H1 (cell line): ENCODE results near the gene SLC4A11. TPM values are rescaled to one million over a fixed set of nuclear protein-coding genes. Genes with fewer than 3 reads are reported as not detected.

Experiments
- CTCF ChIA-PET: fragments of 300-600 bp; sonication (Branson Sonifier 250); formaldehyde crosslinking; loops from one replicate; lab custom pipeline; 2021; ENCODE audit not compliant: partially characterized antibody; lab: Charles Lee
- POLR2A ChIA-PET: fragments of 300-600 bp; sonication (Branson Sonifier 250); formaldehyde crosslinking; loops from one replicate; lab custom pipeline; 2021; ENCODE audit warnings: inconsistent platforms; ENCODE audit not compliant: partially characterized antibody; lab: Charles Lee
- DNase-seq, 2 experiments: peaks; one replicate each; pipeline versions ENCODE4 v3.0.0 to v3.0.0-alpha.2; 2010 to 2022; ENCODE audit warnings: low spot score in 2 of 2, low read depth in 1 of 2, mixed read lengths in 1 of 2
- FAIRE-seq: peaks from 2 replicates; lab custom pipeline; 2011; peaks lifted over from hg19 to GRCh38; lab: Jason Lieb, UNC
- H2AFZ ChIP-seq: 2 replicates; pipeline ENCODE4 v1.8.1; 2012; ENCODE audit warnings: low read length, inconsistent platforms
- H2AK5ac ChIP-seq: 2 replicates; pipeline ENCODE4 v1.6.1; 2013; ENCODE audit warnings: low read depth, low read length
- H2BK120ac ChIP-seq: replicated peaks from 2 replicates; pipeline ENCODE3; 2013; ENCODE audit warnings: low read depth, low read length, inconsistent platforms
- H2BK12ac ChIP-seq: 2 replicates; pipeline ENCODE4 v1.6.1; 2013; ENCODE audit warnings: low read depth, low read length
- H2BK15ac ChIP-seq: 2 replicates; pipeline ENCODE4 v1.6.1; 2013; ENCODE audit warnings: low read length
- H2BK20ac ChIP-seq: 2 replicates; pipeline ENCODE4 v1.6.1; 2013; ENCODE audit warnings: low read length
- H2BK5ac ChIP-seq: 2 replicates; pipeline ENCODE4 v1.6.1; 2013; ENCODE audit warnings: low read depth, low read length
- H3K14ac ChIP-seq: 2 replicates; pipeline ENCODE4 v1.6.1; 2013; ENCODE audit warnings: inconsistent platforms; ENCODE audit not compliant: insufficient read length
- H3K18ac ChIP-seq: 2 replicates; pipeline ENCODE4 v1.6.1; 2013; ENCODE audit warnings: low read length; ENCODE audit errors: extremely low read depth
- H3K23ac ChIP-seq: 2 replicates; pipeline ENCODE4 v1.6.1; 2013; ENCODE audit warnings: inconsistent platforms; ENCODE audit not compliant: insufficient read length
- H3K23me2 ChIP-seq: 2 replicates; pipeline ENCODE4 v1.6.1; 2013; ENCODE audit warnings: low read depth, low read length
- H3K27ac ChIP-seq: 2 replicates; pipeline ENCODE4 v1.6.1; 2011; ENCODE audit warnings: low read depth, low read length, inconsistent platforms
- H3K27me3 ChIP-seq, 4 experiments: replicated peaks in 1 of 4; 1 replicate in 1 of 4; 2 replicates in 3 of 4; pipeline versions ENCODE4 v1.6.1 to v1.8.1; 2011 to 2013; ENCODE audit warnings: low read length in 3 of 4, mild to moderate bottlenecking in 3 of 4, inconsistent platforms in 2 of 4, mixed read lengths in 2 of 4, moderate library complexity in 1 of 4; ENCODE audit not compliant: control insufficient read depth in 3 of 4, insufficient read depth in 3 of 4; ENCODE audit errors: extremely low read depth in 1 of 4
- H3K36me3 ChIP-seq, 4 experiments: 2 replicates each; pipeline versions ENCODE4 v1.6.1 to v1.8.1; 2011 to 2013; ENCODE audit warnings: mild to moderate bottlenecking in 4 of 4, low read length in 3 of 4, moderate library complexity in 2 of 4, control low read depth in 1 of 4, inconsistent platforms in 1 of 4; ENCODE audit not compliant: insufficient read depth in 4 of 4, control insufficient read depth in 2 of 4
- H3K4ac ChIP-seq: replicated peaks from 2 replicates; pipeline ENCODE3; 2013; ENCODE audit warnings: low read length, low read depth, mixed read lengths, inconsistent platforms; ENCODE audit not compliant: insufficient read length
- H3K4me1 ChIP-seq, 4 experiments: replicated peaks in 1 of 4; 1 replicate in 1 of 4; 2 replicates in 3 of 4; pipeline versions ENCODE4 v1.6.1 to v1.8.1; 2011 to 2013; ENCODE audit warnings: low read length in 3 of 4, inconsistent platforms in 2 of 4, mixed read lengths in 1 of 4; ENCODE audit not compliant: insufficient read depth in 4 of 4, control insufficient read depth in 3 of 4
- H3K4me2 ChIP-seq, 2 experiments: 2 replicates each; pipeline versions ENCODE4 v1.6.1 to v1.8.1; 2011 to 2013; ENCODE audit warnings: low read depth in 2 of 2, low read length in 2 of 2, control low read depth in 1 of 2, inconsistent platforms in 1 of 2, mild to moderate bottlenecking in 1 of 2; ENCODE audit not compliant: insufficient read depth in 1 of 2
- H3K4me3 ChIP-seq, 4 experiments: fragments of 200-600, 300-600 bp in 1 of 4; sonication (generic), shearing (Covaris generic), sonication (Bioruptor Twin) in 1 of 4; 2 replicates each; pipeline versions ENCODE4 v1.5.1 to v1.8.1; 2011 to 2016; ENCODE audit warnings: low read length in 4 of 4, low read depth in 3 of 4, control low read depth in 2 of 4, inconsistent platforms in 2 of 4, mild to moderate bottlenecking in 2 of 4, mixed read lengths in 1 of 4, moderate library complexity in 1 of 4; ENCODE audit not compliant: insufficient read depth in 2 of 4; ENCODE audit errors: extremely low read depth in 1 of 4
- H3K56ac ChIP-seq: replicated peaks from 2 replicates; pipeline ENCODE3; 2013; ENCODE audit warnings: low read depth, mild to moderate bottlenecking, mixed read lengths, low read length, inconsistent platforms; ENCODE audit not compliant: insufficient read length
- H3K79me1 ChIP-seq: 2 replicates; pipeline ENCODE4 v1.6.1; 2013; ENCODE audit warnings: low read depth, low read length, control low read depth
- H3K79me2 ChIP-seq, 2 experiments: 2 replicates each; pipeline versions ENCODE4 v1.6.1 to v1.8.1; 2012 to 2013; ENCODE audit warnings: low read length in 2 of 2, mild to moderate bottlenecking in 2 of 2, inconsistent platforms in 1 of 2; ENCODE audit not compliant: insufficient read depth in 2 of 2, control insufficient read depth in 1 of 2
- H3K9ac ChIP-seq, 4 experiments: replicated peaks in 1 of 4; 1 replicate in 1 of 4; 2 replicates in 3 of 4; pipeline versions ENCODE4 v1.6.1 to v1.8.1; 2011 to 2013; ENCODE audit warnings: low read depth in 3 of 4, low read length in 3 of 4, control low read depth in 2 of 4, mild to moderate bottlenecking in 2 of 4, moderate library complexity in 2 of 4, inconsistent platforms in 1 of 4; ENCODE audit errors: extremely low read depth in 1 of 4
- H3K9me3 ChIP-seq, 2 experiments: 2 replicates each; pipeline versions ENCODE4 v1.6.1 to v1.8.1; 2012 to 2013; ENCODE audit warnings: mild to moderate bottlenecking in 2 of 2, moderate library complexity in 2 of 2, control low read depth in 1 of 2, inconsistent platforms in 1 of 2, low read depth in 1 of 2, low read length in 1 of 2, mixed read lengths in 1 of 2; ENCODE audit not compliant: insufficient read depth in 2 of 2
- H4K20me1 ChIP-seq, 2 experiments: replicated peaks in 1 of 2; 2 replicates each; pipeline versions ENCODE3 to v1.8.1; 2011 to 2013; ENCODE audit warnings: inconsistent platforms in 2 of 2, low read length in 2 of 2, mild to moderate bottlenecking in 1 of 2; ENCODE audit not compliant: insufficient read depth in 2 of 2, control insufficient read depth in 1 of 2
- H4K5ac ChIP-seq: 2 replicates; pipeline ENCODE4 v1.6.1; 2013; ENCODE audit warnings: low read length, low read depth, mixed read lengths, inconsistent platforms; ENCODE audit not compliant: insufficient read length
- H4K8ac ChIP-seq: 2 replicates; pipeline ENCODE4 v1.8.0; 2013; ENCODE audit warnings: mild to moderate bottlenecking, moderate library complexity, low read length, inconsistent platforms; ENCODE audit not compliant: insufficient read depth; ENCODE audit errors: extremely low read depth
- H4K91ac ChIP-seq: replicated peaks from 2 replicates; pipeline ENCODE3; 2013; ENCODE audit warnings: low read length, mixed read lengths, inconsistent platforms; ENCODE audit not compliant: insufficient read length
- CTCF ChIP-seq, 3 experiments: IDR thresholded peaks; 1 replicate in 2 of 3; 2 replicates in 1 of 3; pipeline versions ENCODE4 v1.5.1 to v1.6.1; 2011; ENCODE audit warnings: low read length in 3 of 3, mild to moderate bottlenecking in 3 of 3, inconsistent platforms in 2 of 3, low read depth in 1 of 3, moderate library complexity in 1 of 3; ENCODE audit not compliant: insufficient read depth in 1 of 3; ENCODE audit errors: control extremely low read depth in 1 of 3
- E2F6 ChIP-seq: IDR thresholded peaks from 2 replicates; pipeline ENCODE4 v1.6.1; 2012; ENCODE audit warnings: inconsistent platforms
- EGR1 ChIP-seq: IDR thresholded peaks from 2 replicates; pipeline ENCODE4 v1.6.1; 2011; ENCODE audit warnings: low read depth, low read length, borderline replicate concordance
- GTF2F1 ChIP-seq: IDR thresholded peaks from 2 replicates; pipeline ENCODE4 v1.6.1; 2012; ENCODE audit warnings: low read depth, low read length, improper control_type of control experiment, borderline replicate concordance
- JUN ChIP-seq: IDR thresholded peaks from 2 replicates; pipeline ENCODE4 v1.6.1; 2011; ENCODE audit warnings: low read depth, mild to moderate bottlenecking, improper control_type of control experiment, low read length
- KDM5A ChIP-seq: fragments of 200-600 bp; IDR thresholded peaks from 2 replicates; pipeline ENCODE4 v1.7.1; 2012; ENCODE audit warnings: mild to moderate bottlenecking, low read length, inconsistent platforms, mixed read lengths
- MAFK ChIP-seq: IDR thresholded peaks from 2 replicates; pipeline ENCODE4 v1.6.1; 2012; ENCODE audit warnings: low read depth, mild to moderate bottlenecking, improper control_type of control experiment, low read length
- PHF8 ChIP-seq: fragments of 200-600 bp; sonication (generic); conservative IDR thresholded peaks from 2 replicates; pipeline ENCODE4 v1.7.1; 2012; ENCODE audit warnings: low read depth, mild to moderate bottlenecking, inconsistent platforms, low read length, moderate library complexity
- RXRA ChIP-seq: IDR thresholded peaks from 2 replicates; pipeline ENCODE4 v1.6.1; 2011; ENCODE audit warnings: low read depth, mild to moderate bottlenecking, low read length, moderate library complexity; ENCODE audit not compliant: insufficient read depth
- TCF12 ChIP-seq: IDR thresholded peaks from 2 replicates; pipeline ENCODE4 v1.6.1; 2011; ENCODE audit warnings: low read depth, mild to moderate bottlenecking, low read length
- WGBS, 2 experiments: shearing (Covaris generic) in 1 of 2; methylation state at CpG; one replicate each; pipeline versions ENCODE4 v1.1.6 to v1.1.7; 2013 to 2015; ENCODE audit warnings: low lambda C conversion rate in 2 of 2, mixed read lengths in 2 of 2, inconsistent platforms in 1 of 2, low coverage in 1 of 2, missing lambda C conversion rate in 1 of 2; ENCODE audit not compliant: insufficient replicate concordance in 2 of 2, insufficient coverage in 1 of 2, insufficient read length in 1 of 2; ENCODE audit errors: extremely low coverage in 1 of 2, missing lambda C conversion rate in 1 of 2; 5-methylcytosine and 5-hydroxymethylcytosine counted together
- polyA plus RNA-seq, 7 experiments: library from polyadenylated mRNA; depleted of rRNA in 3 of 7; stranded (reverse) in 5 of 7; unstranded in 2 of 7; fragments of >200 nt in 5 of 7; fragments of 200-250 nt in 2 of 7; gene quantifications; 1 replicate in 5 of 7; 2 replicates in 1 of 7; 4 replicates in 1 of 7; pipeline versions ENCODE4 v1.2.1 to v1.2.3, GENCODE V29; 2011 to 2013; ENCODE audit warnings: missing spikeins in 2 of 7, mixed read lengths in 2 of 7
- total RNA-seq: library from RNA; stranded (reverse); fragmentation: NEBNext Ultra II Directional; extraction: Animal tissue kit (Norgen Biotek cat#: 25700); gene quantifications from 2 replicates; pipeline ENCODE4 v1.2.1, GENCODE V29; 2021

SLC4A11 gene
- total and polyA plus RNA-seq, 2 of the 8 experiments (the other 6 are each of a cell fraction or from before 2014, with no cell fraction given) = 11.9 to 32.3 TPM

- Histone ChIP-seq H3K4me2 (peak overlapping the region in 1 of 2 experiments; percentile 68; a peak in 1 of 4 replicates), H2BK20ac (no peak overlapping the region), H3K23me2 (peaks cover 4% of the 10 kb centered on the region; the same call in 1 of the 2 replicates), H3K23ac (no peak overlapping the region), H2BK5ac (no peak overlapping the region), H4K20me1 (peaks cover 0 to 4% of the 10 kb centered on the region in 2 experiments), H2BK12ac (no peak overlapping the region; the same call in 1 of the 2 replicates), H3K56ac (no peak overlapping the region), H4K5ac (no peak overlapping the region), H4K8ac (no peak overlapping the region), H2AFZ (no peak overlapping the region), H3K9ac (no peak overlapping the region), H3K27ac (no peak overlapping the region), H3K79me2 (no peaks in the 10 kb centered on the region), H3K4me3 (no peak overlapping the region), H3K27me3 (peaks cover 0 to 24% (median 18%) of the 10 kb centered on the region in 4 experiments; a peak in 6 of 7 replicates), H3K14ac (no peak overlapping the region), H3K4me1 (peaks cover 0 to 5% (median 1%) of the 10 kb centered on the region in 4 experiments; a peak in 3 of 7 replicates), H2AK5ac (no peak overlapping the region), H3K36me3 (no peaks in the 10 kb centered on the region), H3K18ac (no peak overlapping the region), H4K91ac (no peak overlapping the region), H3K4ac (no peak overlapping the region), H2BK120ac (no peak overlapping the region), H2BK15ac (no peak overlapping the region), H3K9me3 (no peaks in the 10 kb centered on the region), H3K79me1 (no peaks in the 10 kb centered on the region)
- ChIA-PET CTCF (interaction anchor here (0.6 to 10.5 kb wide), 15 partner anchors 7 to 320 kb away, joined by 3 to 158 read pairs (median 6); partner anchors contain the start of gene SLC4A11), POLR2A (interaction anchor here (0.7 to 4.0 kb wide), 11 partner anchors 9 to 824 kb away, joined by 3 to 46 read pairs (median 3); partner anchors contain the start of genes ITPA, MRPS26 and SLC4A11)
- no peak for DNase-seq
- FAIRE-seq = no peak
- 88% methylated on average over 4 of the region's 4 CpGs; no CpG with 5 or more reads in 1 of the 2 experiments for WGBS, 2 experiments
- TF ChIP-seq EGR1 (no peak), RXRA (no peak), KDM5A (no peak), CTCF (IDR thresholded peaks at IDR 0.05; ENCODE audit: control extremely low read depth in 1 of 3, insufficient read depth in 1 of 3, low read depth in 1 of 3, low read length in 3 of 3) (no peak), PHF8 (no peak), GTF2F1 (no peak), JUN (no peak), E2F6 (no peak), TCF12 (no peak), MAFK (no peak)
Measured at GRCh38 chr20:3247638-3248037, 8.6 kb upstream of the SLC4A11 start.
